ENCODE data around the gene ATXN7L3B.

GRCh38 chr12:74584483-74585062, 46.9 kb downstream of the ATXN7L3B start:
- TF ChIP-seq CTCF (IDR thresholded peaks at IDR 0.05): no peak
- no peak for TF ChIP-seq POLR2A (IDR thresholded peaks at IDR 0.05; ENCODE audit: low read length)
- TF ChIP-seq EP300 (IDR thresholded peaks at IDR 0.05): no peak
- no peak for TF ChIP-seq SMC3 (IDR thresholded peaks at IDR 0.05)
- no peak for TF ChIP-seq ZSCAN20 (CRISPR knock-in tag; IDR thresholded peaks at IDR 0.05)
- TF ChIP-seq RNF2 (IDR thresholded peaks at IDR 0.05; ENCODE audit: borderline replicate concordance, low read depth): no peak
- no peak for TF ChIP-seq NR3C1 (IDR thresholded peaks at IDR 0.05)
- TF ChIP-seq ELK1 (IDR thresholded peaks at IDR 0.05; ENCODE audit: low read depth, low read length): no peak
- TF ChIP-seq RCOR1 (IDR thresholded peaks at IDR 0.05; ENCODE audit: low read depth, low read length): no peak

Measured in A549 (cell line).